Measurements from ENCODE around the gene SLC8A1.

- TF ChIP-seq EZH2 (IDR thresholded peaks at IDR 0.05; ENCODE audit: insufficient read depth, low read length): no peak
- TF ChIP-seq, protein P1, sequence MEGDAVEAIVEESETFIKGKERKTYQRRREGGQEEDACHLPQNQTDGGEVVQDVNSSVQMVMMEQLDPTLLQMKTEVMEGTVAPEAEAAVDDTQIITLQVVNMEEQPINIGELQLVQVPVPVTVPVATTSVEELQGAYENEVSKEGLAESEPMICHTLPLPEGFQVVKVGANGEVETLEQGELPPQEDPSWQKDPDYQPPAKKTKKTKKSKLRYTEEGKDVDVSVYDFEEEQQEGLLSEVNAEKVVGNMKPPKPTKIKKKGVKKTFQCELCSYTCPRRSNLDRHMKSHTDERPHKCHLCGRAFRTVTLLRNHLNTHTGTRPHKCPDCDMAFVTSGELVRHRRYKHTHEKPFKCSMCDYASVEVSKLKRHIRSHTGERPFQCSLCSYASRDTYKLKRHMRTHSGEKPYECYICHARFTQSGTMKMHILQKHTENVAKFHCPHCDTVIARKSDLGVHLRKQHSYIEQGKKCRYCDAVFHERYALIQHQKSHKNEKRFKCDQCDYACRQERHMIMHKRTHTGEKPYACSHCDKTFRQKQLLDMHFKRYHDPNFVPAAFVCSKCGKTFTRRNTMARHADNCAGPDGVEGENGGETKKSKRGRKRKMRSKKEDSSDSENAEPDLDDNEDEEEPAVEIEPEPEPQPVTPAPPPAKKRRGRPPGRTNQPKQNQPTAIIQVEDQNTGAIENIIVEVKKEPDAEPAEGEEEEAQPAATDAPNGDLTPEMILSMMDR (IDR thresholded peaks at IDR 0.05; ENCODE audit: insufficient read depth, low read depth, low read length): no peak
These were observed 88.7 kb downstream of the SLC8A1 start for GRCh38 chr2:40363231-40363630.

Measured in astrocyte (in vitro differentiated cells and primary cell).